GM21825 (cell line): ENCODE results near the gene AP1G2.

Experiments used
- ATAC-seq: cut with Tn5 transposase; IDR thresholded peaks from one replicate; pipeline ENCODE4 v1.9.1; 2021; ENCODE audit warnings: mild to moderate bottlenecking, moderate library complexity; ENCODE audit not compliant: unreplicated experiment

Gene AP1G2

DNA sequence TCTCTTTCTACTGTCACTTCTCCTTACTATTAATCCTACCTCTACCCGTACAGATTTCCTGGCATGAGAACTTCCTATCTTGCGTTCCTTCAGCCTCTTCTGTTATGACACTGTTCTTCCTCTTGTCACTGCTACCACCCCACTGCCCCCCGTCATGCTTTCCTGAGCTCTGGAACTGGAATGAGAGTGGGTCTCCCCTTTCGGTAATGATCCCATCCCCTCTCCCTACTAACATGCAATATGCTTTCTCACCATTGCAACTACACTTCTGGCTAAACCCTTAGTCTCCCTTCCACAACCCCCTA lies 4.9 kb upstream of the AP1G2 start:
- no peak for ATAC-seq

DNA sequence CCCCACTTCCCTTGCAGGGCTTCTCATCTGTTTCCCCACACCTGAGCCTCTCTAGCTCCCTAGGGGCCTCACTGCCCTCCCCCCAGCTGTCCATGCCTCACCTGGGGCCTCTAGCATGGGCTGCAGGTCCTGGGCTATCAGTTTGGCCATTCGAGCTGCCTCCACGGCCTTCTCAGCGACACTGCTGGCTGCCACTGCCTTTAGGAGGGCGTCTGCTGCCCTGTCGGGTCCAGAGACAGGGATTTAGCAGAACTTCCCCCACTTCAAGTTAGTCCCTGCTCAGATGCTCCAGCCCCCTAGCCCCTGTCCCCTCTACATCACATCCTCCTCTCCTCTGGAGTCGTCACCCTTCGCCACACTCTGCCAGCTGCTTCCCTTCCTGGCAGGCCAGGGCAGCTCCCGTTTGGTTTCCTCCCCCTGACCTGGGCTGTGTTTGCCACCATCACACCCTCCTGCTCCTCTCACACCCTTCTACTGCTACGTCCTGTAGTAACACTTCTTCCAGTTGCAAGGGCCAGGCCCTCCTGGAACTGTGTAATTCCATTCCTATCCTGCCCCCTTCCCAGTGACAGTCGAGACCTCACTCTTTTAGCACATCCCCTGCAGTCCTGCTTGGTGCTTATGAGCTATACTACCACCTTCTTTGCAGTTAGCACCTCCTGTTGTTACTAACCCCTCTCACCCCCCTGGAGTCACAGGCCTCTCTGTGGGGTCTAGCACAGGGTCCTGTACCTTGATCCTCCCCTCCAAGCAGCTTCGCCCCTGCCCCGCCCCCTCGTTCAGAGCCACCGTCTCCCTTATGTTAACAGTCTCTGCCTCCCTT lies 4.3 kb upstream of the AP1G2 start:
- no peak for ATAC-seq

DNA sequence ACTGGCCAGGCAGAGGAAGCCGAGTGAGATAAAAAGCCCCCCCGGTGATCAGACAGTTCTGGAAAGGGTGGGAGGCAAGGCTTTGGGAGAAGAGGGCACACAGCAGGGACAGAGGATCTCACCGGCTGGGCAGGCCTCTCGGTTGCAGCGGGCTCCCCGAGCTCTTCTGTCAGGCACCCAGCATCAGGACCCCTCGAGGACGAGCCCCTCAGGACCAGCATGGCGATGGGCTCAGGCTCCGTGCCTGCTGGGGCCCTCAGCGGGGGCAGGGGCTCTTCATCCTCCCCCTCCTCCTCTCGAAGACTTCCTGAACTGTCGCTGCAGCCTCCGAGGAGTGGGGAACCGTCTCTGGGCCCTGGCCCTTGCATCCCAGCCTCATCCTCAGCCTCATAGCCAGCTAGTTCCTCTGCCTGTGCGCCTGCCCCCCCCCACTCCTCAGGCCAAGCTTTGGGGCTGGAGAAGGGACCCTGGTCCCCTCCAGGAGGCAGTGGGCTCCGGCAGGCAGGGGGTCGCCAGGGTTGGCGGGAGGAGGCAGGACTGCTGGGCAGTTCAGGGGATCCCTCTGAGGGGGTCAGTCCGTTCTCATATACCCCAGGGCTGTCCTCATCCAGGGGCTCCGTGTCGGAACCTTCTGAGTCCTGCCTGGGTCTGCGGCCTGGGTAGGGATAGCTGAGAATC lies 3.4 kb upstream of the AP1G2 start:
- ATAC-seq, result no peak

DNA sequence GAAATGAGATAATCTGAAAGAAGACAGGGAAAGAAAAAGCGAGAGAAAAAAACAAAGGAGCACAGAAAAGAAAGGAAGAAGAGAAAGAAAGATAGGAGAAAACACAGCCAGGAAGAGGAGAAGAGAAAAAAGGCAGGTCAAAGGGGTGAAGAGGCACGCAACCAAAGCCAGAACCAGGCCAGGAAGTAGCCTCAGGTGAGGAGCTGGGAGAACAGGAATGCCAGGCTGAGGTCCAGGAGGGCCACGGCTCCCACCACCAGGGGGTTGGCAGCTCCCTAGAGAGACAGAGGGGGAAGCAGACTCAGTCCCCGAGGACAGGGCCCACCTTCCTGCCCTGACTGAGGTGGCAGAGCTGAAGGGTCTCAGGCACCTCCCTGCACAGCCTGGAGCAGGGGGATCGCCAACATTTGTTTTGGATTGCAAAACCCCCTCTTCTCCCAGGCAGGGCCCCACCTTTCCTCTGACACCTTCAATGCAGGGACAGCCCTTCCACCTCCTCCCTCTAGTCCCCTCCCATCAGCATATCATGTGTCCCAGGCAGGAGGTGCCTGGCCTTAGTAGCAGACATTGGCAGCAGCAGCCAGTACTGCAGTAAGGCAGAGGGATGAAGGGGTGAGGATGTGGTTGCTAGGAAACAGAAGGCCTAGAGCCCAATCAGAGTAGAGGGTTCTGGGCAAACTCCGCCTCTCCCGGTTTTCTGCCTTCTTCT lies 2.0 kb upstream of the AP1G2 start:
- no peak for ATAC-seq

DNA sequence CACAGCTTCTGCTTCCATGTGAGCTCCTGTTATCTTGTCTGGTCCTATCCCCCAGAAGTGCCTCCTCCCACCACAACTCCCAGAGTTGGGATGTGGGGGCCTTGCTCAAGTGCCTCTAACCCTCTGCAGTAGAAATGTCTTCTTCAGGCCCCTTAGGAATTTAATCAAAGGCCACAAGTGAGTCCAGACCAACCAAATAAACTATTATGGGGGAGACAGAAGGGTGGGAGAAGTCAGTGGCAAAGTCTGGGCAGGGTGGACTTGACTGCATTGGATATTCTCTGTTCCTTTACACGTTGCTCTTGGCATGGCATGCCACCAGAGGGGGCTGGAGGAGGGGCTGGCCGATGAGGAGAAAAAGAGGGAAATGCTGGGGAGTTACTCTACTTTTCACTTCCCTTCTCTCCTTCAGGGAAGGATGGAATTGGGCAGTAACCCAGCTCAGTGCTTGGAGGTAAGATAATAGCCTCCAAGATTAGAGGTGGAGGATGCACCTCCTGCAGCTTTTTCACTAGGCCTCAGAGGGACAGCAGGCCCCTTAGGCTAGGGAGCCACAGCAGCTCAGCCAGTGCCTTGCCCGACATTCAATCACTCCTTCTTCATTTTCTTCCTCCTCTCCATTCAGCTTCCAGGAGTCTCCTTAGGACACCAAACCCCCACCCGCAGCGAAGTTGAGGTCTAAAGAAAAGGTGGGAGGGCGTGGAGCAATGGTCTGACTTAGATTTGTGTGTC lies 1.2 kb upstream of the AP1G2 start:
- no peak for ATAC-seq

DNA sequence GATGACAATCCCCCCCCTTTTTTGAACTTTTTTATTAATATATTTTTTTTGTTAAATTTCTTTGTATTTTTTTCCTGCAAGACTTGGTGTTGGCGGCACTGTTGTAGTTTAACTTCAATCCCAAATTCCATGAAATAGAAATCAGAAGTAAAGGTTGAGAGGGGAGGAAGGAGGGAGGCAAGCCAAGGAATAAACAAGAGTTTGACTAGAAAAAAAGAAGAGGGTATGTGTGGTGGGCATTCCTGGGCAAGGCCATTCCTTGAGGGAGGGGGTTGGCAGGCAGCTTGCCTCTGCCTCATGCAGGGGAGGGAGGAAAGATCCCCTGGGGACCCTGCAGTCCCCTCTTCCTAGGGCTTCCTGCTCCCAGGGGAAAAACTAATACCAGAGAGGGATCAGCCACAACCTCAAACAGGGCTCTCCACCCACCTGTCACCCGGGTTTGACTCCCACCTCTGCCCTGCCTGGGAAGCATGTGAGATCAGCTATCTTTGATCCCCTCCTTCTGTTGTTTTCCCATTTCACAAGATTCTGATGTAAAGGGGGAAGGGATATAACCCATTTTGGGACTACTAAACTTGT lies 519 bp upstream of the AP1G2 start:
- no peak for ATAC-seq

DNA sequence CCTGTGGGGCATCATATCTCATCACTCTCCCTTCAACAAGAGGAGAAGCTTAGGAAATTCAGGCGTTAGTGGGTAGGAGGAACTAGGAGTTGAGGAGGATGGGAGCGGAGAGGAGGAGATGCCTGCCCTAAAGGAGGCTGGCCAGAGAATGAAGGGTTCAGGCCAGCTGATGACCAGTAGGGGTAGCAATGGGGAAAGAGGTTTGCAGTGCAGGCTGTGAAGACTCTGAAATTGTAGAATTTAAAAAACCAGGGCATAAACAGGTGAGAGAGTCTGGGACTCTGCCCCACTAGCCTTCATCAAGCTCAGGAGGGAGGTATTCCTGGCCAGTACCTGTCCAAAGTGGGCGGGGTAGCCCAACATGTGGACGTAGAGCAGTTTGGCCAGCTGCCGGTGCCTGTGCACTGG lies 809 bp downstream of the AP1G2 start:
- ATAC-seq, result no peak

DNA sequence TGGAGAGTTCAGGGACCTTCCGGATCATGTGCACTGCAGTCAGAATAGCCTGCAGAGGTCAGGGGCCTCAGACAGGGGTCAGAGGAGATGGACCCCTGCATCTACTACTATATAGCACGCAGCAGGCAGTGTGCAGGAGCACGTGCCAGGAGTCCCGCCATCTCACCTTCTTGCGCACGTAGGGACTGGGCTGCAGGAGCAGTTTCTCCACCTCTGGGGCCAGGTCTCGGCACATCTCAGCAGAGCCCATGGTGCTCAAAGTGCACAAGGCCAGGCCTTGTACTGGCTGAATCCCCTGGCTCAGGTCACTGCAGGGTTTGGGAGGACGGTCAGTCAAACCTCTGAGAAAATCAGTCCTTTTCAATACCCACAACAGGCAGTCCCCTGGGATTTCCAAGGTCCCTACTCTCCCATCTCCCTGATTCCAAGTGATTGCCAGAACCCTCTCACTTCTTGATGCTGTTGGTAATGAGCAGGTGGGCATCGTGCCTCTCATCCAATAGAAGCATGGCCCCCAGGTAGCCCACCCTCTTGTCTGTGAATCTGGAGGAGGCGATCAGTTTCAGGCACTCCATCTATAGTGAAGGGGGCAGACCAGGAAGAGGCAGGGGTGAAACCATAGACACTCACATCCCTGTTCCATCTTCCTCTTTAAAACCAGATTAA lies 1.3 kb downstream of the AP1G2 start:
- no peak for ATAC-seq

DNA sequence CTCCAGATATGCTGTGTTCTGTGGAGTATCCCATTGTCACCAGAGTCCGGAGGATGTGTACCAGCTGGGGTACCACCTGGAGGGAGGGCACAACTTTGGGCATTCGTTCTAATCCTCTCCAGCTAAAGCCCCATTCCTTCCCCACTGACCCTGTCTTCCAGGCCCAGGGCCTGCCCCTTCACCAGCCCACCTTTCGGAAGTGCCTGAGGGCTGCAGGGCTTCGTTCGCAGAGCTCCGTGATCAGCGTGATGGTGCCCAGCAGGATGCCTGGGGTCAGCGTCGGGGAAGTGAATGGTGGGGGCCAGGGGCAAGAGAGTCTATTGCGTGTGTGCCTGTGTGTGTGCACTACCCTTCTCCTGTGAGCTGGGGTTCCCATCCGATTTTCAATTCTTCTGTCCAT lies 2.0 kb downstream of the AP1G2 start:
- no peak for ATAC-seq

DNA sequence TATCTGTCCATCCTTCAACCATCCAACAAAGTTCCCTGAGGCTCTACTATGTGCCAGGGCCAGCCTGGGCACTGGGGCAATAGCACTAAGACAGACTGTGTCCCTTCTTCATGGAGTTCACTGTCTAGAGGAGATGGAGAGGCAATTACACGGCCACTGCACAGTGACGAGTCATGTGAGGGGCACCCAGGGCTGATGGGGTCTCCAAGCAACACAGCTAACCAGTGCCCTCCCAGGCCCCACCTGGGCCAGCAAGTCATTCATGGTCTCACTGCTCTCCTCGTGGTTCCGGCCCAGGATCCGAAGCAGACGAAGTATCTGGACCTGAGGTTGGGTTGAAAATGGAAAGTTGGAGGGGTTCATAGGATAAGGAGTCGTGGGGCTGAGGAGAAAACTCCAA lies 2.7 kb downstream of the AP1G2 start:
- ATAC-seq, result no peak

DNA sequence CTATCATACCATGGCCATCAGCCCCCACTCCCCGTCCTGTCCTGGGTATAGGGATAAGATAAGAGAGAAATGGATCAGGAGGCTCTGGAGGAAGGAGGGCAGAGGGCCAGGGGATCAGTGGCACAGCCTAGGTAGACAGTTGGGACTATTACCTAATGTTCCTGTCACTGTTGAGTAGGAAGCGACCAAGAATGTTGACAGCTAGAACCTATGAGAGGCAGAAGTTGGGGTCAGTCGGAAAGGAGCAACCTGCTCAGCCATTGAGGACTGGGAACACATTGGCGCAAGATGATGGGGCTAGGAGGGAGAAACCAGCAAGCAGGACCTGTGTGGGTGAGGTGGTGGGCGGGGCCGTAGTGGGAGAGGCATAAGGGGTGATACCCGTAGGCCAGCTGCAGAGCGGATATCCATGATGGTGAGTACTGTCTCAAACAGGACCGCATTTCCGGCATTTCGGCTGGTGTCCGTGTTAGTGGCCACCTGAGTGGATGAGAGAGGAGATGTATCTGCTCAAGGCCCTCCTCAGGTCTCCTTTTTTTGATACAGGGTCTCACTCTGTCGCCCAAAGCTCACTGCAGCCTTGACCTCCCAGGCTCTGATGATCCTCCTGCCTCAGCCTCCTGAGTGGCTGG lies 3.3 kb downstream of the AP1G2 start:
- ATAC-seq, result no peak

DNA sequence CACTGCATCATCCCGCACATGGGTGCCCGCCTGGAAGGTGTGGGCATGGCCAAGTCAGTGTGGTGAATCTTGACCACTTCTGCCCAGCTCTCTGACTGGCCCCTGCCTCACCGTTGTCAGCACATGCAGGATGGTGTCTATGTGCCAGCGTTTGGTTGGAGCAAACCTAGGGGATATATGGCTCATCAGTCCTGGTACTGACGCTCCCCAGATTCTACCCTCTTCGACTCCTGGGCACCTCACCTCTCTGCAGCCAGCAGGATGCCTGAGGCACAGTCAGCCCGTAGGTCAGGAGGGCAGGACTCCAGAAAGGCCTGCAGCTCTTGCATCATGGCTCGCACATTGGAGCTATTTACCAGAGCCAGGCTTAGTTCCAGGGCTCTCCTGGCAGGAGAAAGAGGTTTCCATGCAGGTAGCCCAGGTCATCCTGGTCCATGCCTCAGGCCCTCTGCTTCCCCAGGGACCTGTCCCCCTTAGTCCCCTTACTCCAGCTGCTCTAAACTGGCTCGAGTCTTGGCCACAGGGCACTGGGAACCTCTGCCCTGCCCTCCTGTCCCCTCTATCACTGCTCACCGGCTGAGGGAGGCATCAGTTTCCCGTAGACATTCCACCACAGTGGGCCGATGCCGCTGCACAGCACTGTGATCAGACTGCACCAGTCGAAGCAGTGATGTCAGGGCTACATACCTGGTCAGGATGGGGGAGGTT lies 4.0 kb downstream of the AP1G2 start:
- no peak for ATAC-seq

DNA sequence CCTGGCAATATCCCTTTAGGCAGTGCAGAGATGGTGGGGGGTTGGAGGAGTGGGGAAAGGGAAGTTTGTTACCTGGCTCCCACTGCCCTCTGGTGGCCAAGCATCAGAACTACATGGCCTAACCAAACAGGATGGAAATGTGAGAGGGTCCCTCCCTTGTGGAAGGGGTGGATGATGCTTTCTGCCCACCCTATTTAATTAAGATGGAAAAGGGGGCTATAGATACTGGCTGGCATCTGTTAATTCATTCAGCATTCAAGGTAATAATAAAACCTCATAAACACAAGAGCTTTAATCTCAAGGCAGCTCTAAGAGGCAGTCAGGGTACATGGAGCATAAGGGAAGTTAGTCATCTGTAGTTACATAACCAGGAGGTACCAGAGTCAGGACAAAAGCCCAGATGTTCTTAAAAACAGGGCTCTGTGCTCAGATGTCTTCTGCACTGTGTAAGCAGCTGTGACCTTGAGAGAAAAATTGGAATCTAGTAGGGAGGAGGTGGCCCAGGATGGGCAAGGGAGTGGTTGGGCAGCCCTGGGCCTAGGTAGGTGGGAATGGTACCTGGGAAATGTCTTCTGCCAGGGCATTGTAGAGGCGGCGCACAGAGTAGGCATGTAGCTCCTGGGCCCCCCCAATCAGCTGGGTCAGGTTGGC lies 4.6 kb downstream of the AP1G2 start:
- no peak for ATAC-seq

DNA sequence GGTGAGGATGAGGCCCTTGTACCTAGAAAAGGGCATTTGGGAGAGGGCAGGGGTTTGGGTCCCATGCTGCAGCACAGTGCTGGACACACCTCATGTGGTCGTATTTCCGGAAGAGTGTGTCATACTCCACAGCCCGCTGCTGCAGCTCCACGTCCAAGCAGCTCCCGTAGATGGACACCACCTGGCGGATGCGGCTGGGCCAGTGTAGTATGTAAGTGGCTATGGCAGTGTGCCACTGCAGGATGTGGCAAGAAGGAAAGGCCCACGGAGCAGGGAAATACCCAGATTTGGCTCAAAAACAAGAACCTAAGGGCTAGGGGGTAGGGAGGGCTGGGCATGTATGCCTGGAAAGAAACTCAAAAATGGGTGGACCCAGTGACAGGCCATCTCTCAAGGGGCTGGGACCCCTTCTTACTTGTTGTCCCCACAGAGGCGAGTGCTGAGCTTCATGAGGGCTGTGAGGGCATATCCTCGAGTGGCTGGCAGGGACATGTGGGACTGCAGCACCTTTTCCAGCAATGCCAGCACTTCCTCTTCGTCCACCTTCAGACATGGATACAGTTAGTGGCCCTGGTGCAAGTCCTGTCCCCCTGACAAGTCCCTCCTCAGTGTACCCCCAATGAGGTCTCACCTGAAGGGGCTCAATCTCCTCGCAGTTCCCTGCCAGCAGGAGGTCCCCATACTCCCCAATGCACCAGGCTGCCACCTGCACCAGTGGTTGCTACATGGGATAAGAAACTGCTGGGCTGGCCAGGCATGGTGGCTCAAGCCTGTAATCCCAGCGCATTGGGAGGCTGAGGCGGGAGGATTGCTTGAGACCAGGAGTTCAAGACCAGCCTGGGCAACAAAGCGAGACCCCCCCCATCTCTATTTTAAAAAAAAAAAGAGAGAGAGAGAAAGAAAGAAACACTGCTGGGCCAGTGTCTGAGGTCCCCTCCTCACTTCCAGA lies 5.4 kb downstream of the AP1G2 start:
- no peak for ATAC-seq

DNA sequence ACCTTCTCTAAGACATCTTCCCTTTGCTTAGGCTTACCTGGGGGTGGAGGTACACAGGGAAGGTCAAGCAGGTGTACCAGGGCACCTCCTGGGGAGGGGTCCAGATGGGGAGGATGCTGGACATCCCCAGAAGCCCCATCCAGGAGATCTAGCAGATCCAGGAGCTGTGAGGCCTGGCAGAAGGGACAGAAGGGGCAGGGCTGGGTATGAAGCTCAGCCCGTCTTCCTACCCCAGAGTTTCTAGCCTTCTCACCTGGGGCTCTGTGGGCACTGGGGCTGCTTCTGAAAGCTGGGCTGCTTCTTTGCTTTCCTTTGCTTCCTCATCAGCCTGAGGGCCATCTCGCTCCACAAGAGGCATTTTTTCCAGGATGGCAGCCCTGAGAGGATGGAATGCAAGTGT lies 6.3 kb downstream of the AP1G2 start:
- ATAC-seq, result no peak

DNA sequence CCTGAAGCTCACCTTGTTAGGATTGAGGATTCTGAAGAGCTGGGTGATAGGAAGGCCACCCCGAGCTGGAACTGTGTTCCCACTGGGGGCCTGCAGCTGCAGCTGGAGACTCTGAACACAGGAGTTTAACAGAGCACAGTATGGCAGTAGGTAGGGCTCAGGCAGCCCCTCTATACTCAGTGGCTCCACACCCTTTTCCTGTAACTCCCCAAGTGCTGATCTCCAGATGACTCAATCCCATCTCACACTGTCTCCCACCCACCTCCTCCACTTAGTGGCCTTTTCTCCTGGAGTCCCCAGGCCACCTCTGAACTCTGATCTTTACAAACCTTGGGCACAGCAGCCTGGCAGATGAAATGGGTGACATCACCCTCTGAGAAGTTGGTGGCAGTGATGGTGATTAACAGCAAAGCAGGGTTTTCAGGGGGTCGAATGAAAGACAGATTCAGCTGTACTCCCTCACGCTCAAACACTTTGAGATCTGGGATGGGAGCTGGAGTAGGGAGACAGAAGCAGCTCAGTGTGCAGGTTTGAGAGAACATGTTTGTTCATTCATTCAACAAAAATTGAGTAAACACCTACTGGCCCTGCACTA lies 7.6 kb downstream of the AP1G2 start:
- no peak for ATAC-seq
